GM18870 (cell line): ENCODE results near the gene ACVR1.
"Not testable (repeated sequence)": the region's sequence is repeated elsewhere in the genome, so short reads cannot be mapped to it uniquely, and the experiment has no call there.

Experiments
- ATAC-seq: cut with Tn5 transposase; IDR thresholded peaks from one replicate; pipeline ENCODE4 v1.9.1; 2021; ENCODE audit warnings: moderate library complexity; ENCODE audit not compliant: unreplicated experiment

The ACVR1 gene

GRCh38 chr2:157830696-157831570, 45.2 kb downstream of the ACVR1 start:
- ATAC-seq = no peak

DNA sequence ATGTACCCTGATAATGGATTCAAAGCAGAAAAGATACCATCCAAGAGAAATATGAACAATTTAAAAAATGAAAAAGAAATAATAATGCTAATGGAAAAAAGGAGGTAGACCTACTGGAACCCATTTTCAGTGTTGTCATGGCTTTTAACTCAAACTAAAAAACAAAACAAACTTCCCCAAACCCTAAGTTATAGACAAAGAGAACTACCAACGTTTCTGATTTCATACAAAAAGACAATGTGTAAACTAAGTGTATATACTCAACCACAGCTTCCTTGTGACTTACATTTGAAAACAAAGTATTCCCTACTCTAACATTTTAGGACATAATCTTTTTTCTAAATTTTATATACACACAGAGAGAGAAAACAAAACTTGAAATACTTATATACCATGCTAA, 45.9 kb downstream of the ACVR1 start:
- ATAC-seq = no peak

DNA sequence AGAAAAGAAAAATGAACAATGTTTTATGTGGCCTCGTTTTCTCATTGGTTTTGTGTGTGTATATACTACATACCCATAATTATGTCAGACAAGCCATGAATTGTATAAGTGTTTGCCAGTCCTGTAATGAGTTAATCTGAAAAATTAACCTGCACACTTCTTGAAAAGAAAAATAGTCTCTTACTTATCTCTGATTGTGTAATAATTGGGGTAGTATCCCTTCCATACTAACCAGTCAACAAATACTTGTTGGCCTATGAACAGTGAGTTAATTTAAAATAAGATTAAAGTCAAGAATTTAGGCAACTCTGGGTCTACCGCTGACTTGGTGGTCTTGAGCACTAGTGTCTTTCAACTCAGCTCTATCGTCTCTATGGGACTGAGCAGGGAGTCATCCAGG, 48.8 kb downstream of the ACVR1 start:
- no peak for ATAC-seq

DNA sequence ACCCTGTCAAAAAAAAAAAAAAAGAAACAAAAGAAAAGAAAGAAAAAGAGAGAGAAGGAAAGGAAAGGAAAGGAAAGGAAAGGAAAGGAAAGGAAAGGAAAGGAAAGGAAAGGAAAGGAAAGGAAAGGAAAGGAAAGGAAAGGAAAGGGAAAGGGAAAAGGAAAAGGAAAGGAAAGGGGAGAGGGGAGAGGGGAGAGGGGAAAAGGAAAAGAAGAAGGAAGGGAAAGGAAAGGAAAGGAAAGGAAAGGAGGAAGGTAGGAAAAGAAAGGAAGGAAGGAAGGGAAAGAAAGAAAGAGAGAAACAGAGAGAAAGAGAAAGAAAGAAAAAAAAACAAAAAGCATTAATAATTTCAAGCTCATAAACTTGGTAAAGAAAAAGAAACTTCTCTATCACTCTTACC, 49.5 kb downstream of the ACVR1 start:
- ATAC-seq = not testable (repeated sequence)

DNA sequence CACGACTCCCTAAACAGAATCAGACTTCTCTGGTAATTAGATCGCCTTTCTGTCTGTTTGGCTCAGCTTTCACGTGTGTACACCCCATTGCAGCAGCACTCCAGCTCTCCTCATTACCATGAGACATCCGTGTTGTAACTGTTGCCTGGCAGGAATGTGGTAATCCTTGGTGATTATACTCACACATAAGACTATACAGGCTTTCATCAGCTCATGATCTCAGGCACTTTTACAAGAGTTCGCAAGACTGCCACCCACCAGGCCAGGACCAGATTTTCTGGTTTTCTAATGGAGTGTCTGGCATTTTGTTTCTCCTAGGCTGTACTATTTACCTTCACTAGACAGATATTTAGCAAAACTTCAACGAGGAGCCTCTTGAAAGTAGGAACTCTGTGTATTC, 50.2 kb downstream of the ACVR1 start:
- ATAC-seq = no peak

- no peak for ATAC-seq
Measured at GRCh38 chr2:157822993-157823392, 53.1 kb downstream of the ACVR1 start.

DNA sequence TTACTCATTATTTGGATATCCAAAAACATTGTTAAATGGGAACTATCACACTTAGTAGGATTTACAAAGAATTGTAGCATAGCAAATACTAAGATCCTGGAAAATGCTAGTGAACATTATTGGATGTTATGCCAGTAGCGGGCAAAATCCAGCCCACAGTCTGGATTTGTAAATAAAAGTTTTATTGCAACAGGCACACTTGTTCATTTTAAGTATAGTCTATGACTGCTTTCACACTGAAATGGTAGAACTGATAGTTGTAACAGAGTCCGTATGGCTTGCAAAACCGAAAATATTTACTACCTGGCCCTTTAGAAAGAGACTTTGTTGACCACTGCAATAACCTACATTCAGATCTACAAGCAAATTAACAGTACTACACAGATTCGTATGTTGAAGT, 53.6 kb downstream of the ACVR1 start:
- ATAC-seq = no peak

DNA sequence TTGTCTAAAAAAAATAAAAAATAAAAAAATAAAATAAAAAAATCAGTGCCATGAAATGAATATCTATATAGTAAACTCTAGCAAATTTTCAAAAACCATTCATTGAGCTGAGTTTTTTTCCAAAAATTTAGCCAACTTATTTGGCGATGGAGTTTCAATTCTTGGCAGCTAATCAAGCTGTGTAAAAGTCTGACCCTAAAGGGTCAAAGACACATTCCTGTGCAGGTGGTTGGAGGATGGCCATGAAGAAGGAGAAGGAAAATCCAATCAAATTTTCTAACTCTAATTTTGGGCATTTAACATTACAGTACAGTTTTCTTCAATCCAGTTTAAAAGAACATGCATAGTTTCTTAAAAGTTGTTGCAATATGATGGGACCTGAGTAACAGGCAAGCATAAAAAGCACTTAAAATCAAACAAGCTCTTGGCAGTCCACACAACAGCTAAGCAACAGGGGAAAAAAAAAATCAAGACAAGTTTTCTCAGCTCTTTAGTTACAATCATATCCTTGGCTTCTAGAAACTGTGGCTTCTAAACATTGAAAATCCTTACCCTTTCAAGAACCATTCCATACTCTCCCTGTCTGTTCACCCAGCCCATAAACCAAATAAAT, 54.5 kb downstream of the ACVR1 start:
- no peak for ATAC-seq

- no peak for ATAC-seq
Measured at GRCh38 chr2:157820193-157820592, 55.9 kb downstream of the ACVR1 start.

DNA sequence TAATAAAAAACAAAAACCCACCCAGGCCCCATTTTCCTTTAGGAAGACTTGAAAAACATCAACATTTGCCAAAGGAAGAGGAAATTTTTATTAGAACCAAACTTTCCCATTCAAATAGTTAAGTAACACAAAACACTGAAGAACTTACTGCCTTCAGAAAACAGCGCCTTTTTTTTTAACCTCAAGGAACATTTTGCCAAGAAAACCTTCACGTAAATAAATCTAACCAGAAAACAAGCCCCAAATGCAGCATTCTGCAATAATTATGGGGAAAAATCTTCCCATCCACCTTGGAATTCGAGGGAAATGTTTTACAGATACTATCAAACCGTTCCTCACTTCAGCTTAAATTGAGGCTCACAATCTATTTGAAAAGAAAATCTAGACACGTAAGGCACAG, 56.4 kb downstream of the ACVR1 start:
- no peak for ATAC-seq

DNA sequence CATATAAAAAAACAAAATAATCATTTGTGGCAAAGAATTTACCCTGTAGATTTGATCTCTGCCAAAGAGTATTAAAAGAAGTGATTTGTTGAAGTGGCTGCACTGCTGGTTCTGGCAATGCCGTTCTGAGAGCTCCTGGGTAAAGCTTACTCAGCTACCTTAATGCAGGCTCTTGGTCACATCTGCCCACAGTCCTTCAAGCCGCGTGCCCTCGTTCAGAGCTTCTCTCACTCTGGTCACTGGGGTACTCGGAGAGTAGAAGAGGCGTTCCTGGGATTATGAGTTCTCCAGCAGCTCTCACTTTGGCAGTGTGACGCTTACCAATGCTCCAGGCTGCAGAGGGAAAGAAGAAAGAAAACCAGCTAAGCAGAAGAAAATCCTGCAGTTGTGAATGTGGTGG, 57.9 kb downstream of the ACVR1 start:
- no peak for ATAC-seq

DNA sequence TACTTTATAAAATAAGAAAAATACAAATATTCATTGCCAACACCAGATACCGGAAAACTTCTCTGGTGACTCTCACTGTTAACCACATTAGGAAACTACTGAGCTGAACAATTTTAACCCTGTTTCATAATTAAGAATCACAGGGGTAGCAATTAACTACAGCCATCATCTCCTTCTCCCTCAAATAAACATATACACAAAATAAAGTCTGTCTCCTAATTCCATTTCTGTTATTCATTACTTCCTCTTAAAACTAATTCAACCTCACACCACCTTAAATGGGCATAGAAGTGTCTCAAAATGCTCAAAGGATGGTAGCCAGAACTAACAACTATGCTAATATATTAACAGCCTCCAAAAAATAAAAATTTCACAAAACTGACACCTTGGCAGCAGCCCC, 60.7 kb downstream of the ACVR1 start:
- no peak for ATAC-seq

GRCh38 chr2:157813467-157813866, 62.7 kb downstream of the ACVR1 start:
- ATAC-seq = no peak

GRCh38 chr2:157810037-157810436, 66.1 kb downstream of the ACVR1 start:
- no peak for ATAC-seq

- no peak for ATAC-seq
Measured at GRCh38 chr2:157809212-157809611, 66.9 kb downstream of the ACVR1 start.

GRCh38 chr2:157808421-157808820, 67.7 kb downstream of the ACVR1 start:
- no peak for ATAC-seq

- ATAC-seq = no peak
Measured at GRCh38 chr2:157806426-157807077, 69.6 kb downstream of the ACVR1 start.

- ATAC-seq = no peak
Measured at GRCh38 chr2:157805519-157805918, 70.6 kb downstream of the ACVR1 start.

DNA sequence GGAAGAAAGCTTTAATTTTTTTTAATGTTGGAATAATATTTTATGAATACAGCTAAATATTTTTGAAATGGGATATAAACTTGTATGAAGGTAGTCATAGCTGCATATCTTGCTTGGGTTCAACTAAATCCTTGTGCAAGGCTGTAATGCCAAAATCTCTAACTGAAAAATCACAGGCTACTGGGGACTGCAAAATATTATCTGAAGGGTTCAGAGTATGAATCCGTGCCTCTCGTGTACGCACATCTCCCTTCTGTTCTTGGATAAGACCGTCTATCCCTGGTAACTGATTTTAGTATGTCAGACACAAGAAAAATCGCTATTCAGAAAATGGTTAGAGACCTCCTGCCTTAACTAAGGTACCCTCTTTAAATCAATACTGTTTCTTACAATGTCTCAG, 71.8 kb downstream of the ACVR1 start:
- no peak for ATAC-seq

GRCh38 chr2:157803952-157804351, 72.2 kb downstream of the ACVR1 start:
- ATAC-seq = no peak

DNA sequence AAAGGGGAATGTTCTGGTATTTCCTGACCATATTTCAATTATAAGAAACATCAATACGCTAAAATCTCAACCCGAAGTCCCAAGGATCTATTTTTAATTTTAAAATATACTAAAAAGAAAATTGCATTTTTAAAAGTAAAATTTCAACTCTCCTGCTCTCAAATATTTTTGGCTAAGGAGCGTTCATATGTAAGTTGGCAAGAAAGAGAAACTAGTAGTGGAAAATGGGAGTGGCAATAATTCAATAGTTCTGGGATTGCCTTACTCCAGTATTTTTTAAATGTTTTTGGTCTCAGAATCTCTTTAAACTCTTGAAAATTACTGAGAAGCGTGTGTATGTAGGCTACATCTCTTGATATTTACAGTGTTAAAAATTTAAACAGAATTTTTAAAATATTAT, 72.7 kb downstream of the ACVR1 start:
- no peak for ATAC-seq

DNA sequence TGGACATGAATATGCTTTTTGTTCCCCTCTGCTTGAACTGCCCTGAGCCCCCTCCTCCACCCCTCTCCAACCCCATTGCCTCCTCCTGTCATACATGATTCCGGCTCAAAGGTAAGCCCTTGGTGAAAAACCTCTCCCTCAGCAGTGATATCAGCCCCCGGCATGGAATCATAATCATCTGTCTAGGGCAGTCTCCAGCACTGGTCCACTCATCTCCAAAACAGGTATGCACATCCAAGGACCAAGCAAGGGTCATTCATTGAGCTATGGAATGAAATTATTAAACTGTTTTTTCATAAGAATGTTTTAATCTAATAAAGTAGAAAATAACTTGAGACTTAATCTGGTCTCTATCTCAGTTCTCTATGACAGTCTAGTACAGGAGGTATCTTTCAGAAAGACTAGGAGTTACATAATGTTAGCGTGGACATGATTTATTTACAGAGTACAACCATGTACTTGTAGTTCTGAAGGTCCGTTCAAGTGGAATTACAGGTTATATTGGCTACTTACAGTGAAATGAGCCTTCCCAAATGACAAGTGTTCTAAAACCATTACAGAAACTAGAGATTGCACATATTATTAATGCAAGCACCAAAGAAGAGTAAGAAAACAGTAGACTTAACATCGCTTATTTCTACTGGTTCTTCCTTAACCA, 75.2 kb downstream of the ACVR1 start:
- ATAC-seq = no peak
